Right lobe of liver (tissue), 6 donors: Measurements from ENCODE around the gene TNFRSF1A. TPM values are rescaled to one million over a fixed set of nuclear protein-coding genes. Genes with fewer than 3 reads are reported as not detected.

Source experiments
- ATAC-seq, 4 donors: fragments of 200-7000 bp; cut with Tn5 transposase; one replicate each; pipeline ENCODE4 v1.9.1; 2020; ENCODE audit warnings: mild to moderate bottlenecking in 4 of 4, moderate library complexity in 4 of 4
- DNase-seq, 3 donors: peaks; one replicate each; pipeline ENCODE4 v3.0.0-alpha.2; 2020
- H3K27ac ChIP-seq, 3 donors: fragments of 200-600 bp; one replicate each; pipeline ENCODE4 v1.8.0; 2022
- H3K27me3 ChIP-seq, 2 donors: fragments of 200-600 bp; one replicate each; pipeline ENCODE4 v1.8.0; 2022
- H3K36me3 ChIP-seq, 4 donors: fragments of 200-600 bp; sonication (generic) in 1 of 4; one replicate each; pipeline versions ENCODE4 v1.5.1 to v1.8.0; 2017 to 2022; ENCODE audit warnings: control low read depth in 1 of 4
- H3K4me1 ChIP-seq, 4 donors: fragments of 200-600 bp; sonication (generic) in 1 of 4; one replicate each; pipeline versions ENCODE4 v1.5.1 to v1.8.0; 2017 to 2022; ENCODE audit warnings: control low read depth in 1 of 4
- H3K4me3 ChIP-seq, 3 donors: fragments of 200-600 bp; one replicate each; pipeline ENCODE4 v1.8.0; 2022
- H3K9me3 ChIP-seq, 4 donors: fragments of 200-600 bp; sonication (generic) in 1 of 4; one replicate each; pipeline versions ENCODE4 v1.5.1 to v1.8.0; 2017 to 2022; ENCODE audit warnings: control low read depth in 1 of 4
- CTCF ChIP-seq, 4 donors: fragments of 200-600 bp in 3 of 4; fragments of 450-650 bp in 1 of 4; IDR thresholded peaks; one replicate each; pipeline versions ENCODE4 v1.5.1 to v1.8.0; 2016 to 2022; ENCODE audit warnings: antibody characterized with exemption in 4 of 4, mild to moderate bottlenecking in 2 of 4
- POLR2A ChIP-seq: fragments of 450-650 bp; IDR thresholded peaks from one replicate; pipeline ENCODE4 v1.6.1; 2017; ENCODE audit warnings: antibody characterized with exemption, mild to moderate bottlenecking
- WGBS: methylation state at CpG from one replicate; pipeline ENCODE4 v1.1.6; 2018; ENCODE audit warnings: low coverage, low lambda C conversion rate; ENCODE audit not compliant: insufficient coverage; ENCODE audit errors: missing lambda C conversion rate; 5-methylcytosine and 5-hydroxymethylcytosine counted together
- intact Hi-C, 2 donors: fragments of 100-400 bp; cut with DNase I; formaldehyde crosslinking; loops; one replicate each; pipeline versions ENCODE4 v1.11.2 to v1.14.1; 2022
- total RNA-seq, 6 experiments: library from RNA; depleted of rRNA in 2 of 6; stranded (reverse); fragments of >200 nt in 2 of 6; fragmentation: NEBNext Ultra II Directional in 3 of 6; extraction: Animal tissue kit (Norgen Biotek cat#: 25700) in 3 of 6; gene quantifications; one replicate each; pipeline versions ENCODE4 v1.1.0 to v1.2.4, GENCODE V29; 2016 to 2023
- donor health status: DM: no; HTN: yes; CAD: no.
- donor health status: DM: no; HTN: no; CAD: no.
- donor health status: DM: no; HTN: no; CAD: no.
- donor health status: DM: no; HTN: yes; CAD: no.
- donor health status: DM: no; HTN: yes; CAD: no.

The TNFRSF1A gene
- total RNA-seq, 6 experiments from 2014 or later, result 70.6 to 199 (median 117) TPM

- TF ChIP-seq POLR2A (peak; percentile 15), CTCF (IDR thresholded peaks at IDR 0.05) (no peak)
- Histone ChIP-seq H3K27me3 (no peaks in the 10 kb centered on the region), H3K4me1 (peaks cover 3 to 48% (median 24%) of the 10 kb centered on the region in 4 donors), H3K4me3 (no peak overlapping the region), H3K27ac (no peak overlapping the region), H3K9me3 (no peaks in the 10 kb centered on the region), H3K36me3 (peaks cover 0 to 54% (median 40%) of the 10 kb centered on the region in 4 donors)
- DNase-seq (peak in 1 of 3 donors; percentile 49), ATAC-seq (no peak)
- WGBS, result 54% methylated on average over 9 of the region's 33 CpGs
- intact Hi-C loops, result loop anchor here in 1 of 2 donors (10.0 kb wide), 1 partner anchor 127 kb away; the partner anchor contains the start of gene TAPBPL
Measured at GRCh38 chr12:6327229-6328041, 14.4 kb downstream of the TNFRSF1A start.

- Histone ChIP-seq H3K27ac (peak overlapping the region in 1 of 3 donors; percentile 15), H3K27me3 (no peaks in the 10 kb centered on the region), H3K4me3 (no peak overlapping the region), H3K9me3 (no peaks in the 10 kb centered on the region), H3K36me3 (peaks cover 0 to 46% (median 33%) of the 10 kb centered on the region in 4 donors), H3K4me1 (peaks cover 3 to 49% (median 26%) of the 10 kb centered on the region in 4 donors)
- 50% methylated on average over 20 of the region's 21 CpGs for WGBS
- intact Hi-C loops, result loop anchor here in 1 of 2 donors (10.0 kb wide), 1 partner anchor 128 kb away; the partner anchor contains the start of gene TAPBPL
- TF ChIP-seq POLR2A (peak; percentile 34), CTCF (IDR thresholded peaks at IDR 0.05) (peak; percentile 25 to 61 (median 56))
- ATAC-seq (peak; percentile 29 to 67 (median 50)), DNase-seq (peak in 1 of 3 donors; percentile 59)
Measured at GRCh38 chr12:6326316-6327228, 15.3 kb downstream of the TNFRSF1A start.

GRCh38 chr12:6324936-6325750 lies 16.7 kb downstream of the TNFRSF1A start:
- Histone ChIP-seq H3K4me3 (no peak overlapping the region), H3K36me3 (peaks cover 0 to 31% (median 21%) of the 10 kb centered on the region in 4 donors), H3K27ac (peak overlapping the region in 2 of 3 donors; percentile 29 to 54), H3K4me1 (peaks cover 3 to 43% (median 20%) of the 10 kb centered on the region in 4 donors), H3K27me3 (no peaks in the 10 kb centered on the region), H3K9me3 (no peaks in the 10 kb centered on the region)
- ATAC-seq (no peak), DNase-seq (no peak)
- intact Hi-C loops, result loop anchor here in 1 of 2 donors (10.0 kb wide), 1 partner anchor 130 kb away; the partner anchor contains the start of gene TAPBPL
- TF ChIP-seq CTCF (IDR thresholded peaks at IDR 0.05), result no peak
- TF ChIP-seq POLR2A, result no peak
- 33% methylated on average over 3 of the region's 6 CpGs for WGBS
